Natural killer cell (primary cell): ENCODE data around the gene SLC10A3. TPM values are rescaled to one million over a fixed set of nuclear protein-coding genes. Genes with fewer than 3 reads are reported as not detected.

Source experiments
- ATAC-seq, 3 donors: fragments of 150-1000 bp in 2 of 3; fragments of 200-7000 bp in 1 of 3; cut with Tn5 transposase; 1 replicate in 1 of 3; 2 replicates in 2 of 3; pipeline ENCODE4 v1.10.0; 2021; ENCODE audit warnings: mild to moderate bottlenecking in 2 of 3, moderate library complexity in 2 of 3
- DNase-seq, 2 donors: peaks; one replicate each; pipeline versions ENCODE4 v3.0.0 to v3.0.0-alpha.2; 2013 to 2021; ENCODE audit warnings: mixed read lengths in 1 of 2
- H3K27ac ChIP-seq: one replicate; pipeline ENCODE4 v1.5.1; 2013; ENCODE audit warnings: mild to moderate bottlenecking, low read length
- H3K27me3 ChIP-seq: one replicate; pipeline ENCODE4 v1.6.1; 2013; ENCODE audit warnings: low read length; ENCODE audit not compliant: control insufficient read depth, insufficient read depth
- H3K36me3 ChIP-seq: one replicate; pipeline ENCODE4 v1.6.1; 2013; ENCODE audit warnings: low read length; ENCODE audit not compliant: control insufficient read depth, insufficient read depth
- H3K4me1 ChIP-seq: one replicate; pipeline ENCODE4 v1.6.1; 2013; ENCODE audit warnings: low read length; ENCODE audit not compliant: control insufficient read depth, insufficient read depth
- H3K4me3 ChIP-seq: one replicate; pipeline ENCODE4 v1.5.1; 2013; ENCODE audit warnings: low read length
- H3K9me3 ChIP-seq: one replicate; pipeline ENCODE4 v1.6.1; 2013; ENCODE audit warnings: low read length; ENCODE audit not compliant: control insufficient read depth, insufficient read depth
- H3K27ac Mint-ChIP-seq, 2 donors: one replicate each; pipeline ENCODE4 v1.8.0; 2022; ENCODE audit warnings: mild to moderate bottlenecking in 2 of 2, mixed read lengths in 2 of 2, moderate library complexity in 1 of 2
- H3K27me3 Mint-ChIP-seq, 2 donors: one replicate each; pipeline ENCODE4 v1.8.0; 2022; ENCODE audit warnings: low read depth in 2 of 2, mixed read lengths in 2 of 2
- H3K36me3 Mint-ChIP-seq: one replicate; pipeline ENCODE4 v1.8.0; 2022; ENCODE audit warnings: mixed read lengths
- H3K4me1 Mint-ChIP-seq, 2 donors: one replicate each; pipeline ENCODE4 v1.8.0; 2022; ENCODE audit warnings: mixed read lengths in 2 of 2
- H3K4me3 Mint-ChIP-seq: one replicate; pipeline ENCODE4 v1.8.0; 2022; ENCODE audit warnings: mild to moderate bottlenecking, moderate library complexity, mixed read lengths
- H3K9me3 Mint-ChIP-seq, 2 donors: one replicate each; pipeline ENCODE4 v1.8.0; 2022; ENCODE audit warnings: mixed read lengths in 2 of 2
- WGBS: methylation state at CpG from one replicate; pipeline ENCODE4 v1.1.7; 2013; ENCODE audit warnings: missing lambda C conversion rate; ENCODE audit not compliant: insufficient coverage; 5-methylcytosine and 5-hydroxymethylcytosine counted together
- intact Hi-C: fragments of 100-400 bp; cut with micrococcal nuclease; formaldehyde crosslinking; loops from one replicate; pipeline ENCODE4 v1.14.2; 2022
- total RNA-seq, 4 donors: library from RNA; stranded (reverse); fragments of 120-200 nt in 1 of 4; gene quantifications; one replicate each; pipeline versions ENCODE4 v1.2.3 to v1.2.4, GENCODE V29; 2013 to 2022
- TF ChIP-seq, protein P1 (sequence below): fragments of 200-600 bp; IDR thresholded peaks from one replicate; pipeline ENCODE4 v1.8.0; 2022; ENCODE audit warnings: antibody characterized with exemption

Gene SLC10A3
- total RNA-seq, 3 donors from 2014 or later (not counting 1 experiment from before 2014, with no cell fraction given): 26.5 to 42.1 (median 31.8) TPM

DNA sequence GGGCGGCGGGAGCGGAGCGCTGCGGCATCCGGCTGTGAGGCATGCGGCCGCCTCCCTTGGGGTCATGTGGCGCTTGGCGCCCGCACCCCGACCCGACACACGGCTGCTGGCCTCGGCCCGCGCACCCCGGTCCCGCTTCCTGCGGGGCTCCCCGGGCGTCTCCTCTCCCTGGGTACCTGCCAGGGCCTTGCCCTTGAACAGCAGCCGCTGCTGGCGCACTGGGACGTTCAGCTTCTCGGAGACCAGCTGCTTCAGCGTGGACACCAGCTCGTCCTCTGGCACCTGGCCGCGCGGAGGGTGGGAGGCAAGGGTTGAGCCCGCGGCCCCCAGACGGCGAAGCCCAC lies 4.4 kb downstream of the SLC10A3 start:
- Histone ChIP-seq H3K4me1 (peaks cover 54% of the 10 kb centered on the region), H3K4me3 (peak overlapping the region; percentile 49), H3K27me3 (no peaks in the 10 kb centered on the region), H3K27ac (no peak overlapping the region), H3K9me3 (no peaks in the 10 kb centered on the region), H3K36me3 (peaks cover 17% of the 10 kb centered on the region)
- no peaks in the 10 kb centered on the region for H3K27me3 Mint-ChIP-seq
- DNase-seq: peak; percentile 27 to 62
- intact Hi-C loops: no loop called here
- WGBS: 0% methylated on average over 35 of the region's 35 CpGs
- no peaks in the 10 kb centered on the region for H3K36me3 Mint-ChIP-seq
- ATAC-seq: peak in 2 of 3 donors; percentile 2 to 8
- H3K9me3 Mint-ChIP-seq: no peaks in the 10 kb centered on the region
- no peak overlapping the region for H3K4me3 Mint-ChIP-seq
- H3K27ac Mint-ChIP-seq: no peak overlapping the region
- H3K4me1 Mint-ChIP-seq: peaks cover 15 to 20% of the 10 kb centered on the region in 2 donors
- TF ChIP-seq, protein P1, sequence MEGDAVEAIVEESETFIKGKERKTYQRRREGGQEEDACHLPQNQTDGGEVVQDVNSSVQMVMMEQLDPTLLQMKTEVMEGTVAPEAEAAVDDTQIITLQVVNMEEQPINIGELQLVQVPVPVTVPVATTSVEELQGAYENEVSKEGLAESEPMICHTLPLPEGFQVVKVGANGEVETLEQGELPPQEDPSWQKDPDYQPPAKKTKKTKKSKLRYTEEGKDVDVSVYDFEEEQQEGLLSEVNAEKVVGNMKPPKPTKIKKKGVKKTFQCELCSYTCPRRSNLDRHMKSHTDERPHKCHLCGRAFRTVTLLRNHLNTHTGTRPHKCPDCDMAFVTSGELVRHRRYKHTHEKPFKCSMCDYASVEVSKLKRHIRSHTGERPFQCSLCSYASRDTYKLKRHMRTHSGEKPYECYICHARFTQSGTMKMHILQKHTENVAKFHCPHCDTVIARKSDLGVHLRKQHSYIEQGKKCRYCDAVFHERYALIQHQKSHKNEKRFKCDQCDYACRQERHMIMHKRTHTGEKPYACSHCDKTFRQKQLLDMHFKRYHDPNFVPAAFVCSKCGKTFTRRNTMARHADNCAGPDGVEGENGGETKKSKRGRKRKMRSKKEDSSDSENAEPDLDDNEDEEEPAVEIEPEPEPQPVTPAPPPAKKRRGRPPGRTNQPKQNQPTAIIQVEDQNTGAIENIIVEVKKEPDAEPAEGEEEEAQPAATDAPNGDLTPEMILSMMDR: no peak

DNA sequence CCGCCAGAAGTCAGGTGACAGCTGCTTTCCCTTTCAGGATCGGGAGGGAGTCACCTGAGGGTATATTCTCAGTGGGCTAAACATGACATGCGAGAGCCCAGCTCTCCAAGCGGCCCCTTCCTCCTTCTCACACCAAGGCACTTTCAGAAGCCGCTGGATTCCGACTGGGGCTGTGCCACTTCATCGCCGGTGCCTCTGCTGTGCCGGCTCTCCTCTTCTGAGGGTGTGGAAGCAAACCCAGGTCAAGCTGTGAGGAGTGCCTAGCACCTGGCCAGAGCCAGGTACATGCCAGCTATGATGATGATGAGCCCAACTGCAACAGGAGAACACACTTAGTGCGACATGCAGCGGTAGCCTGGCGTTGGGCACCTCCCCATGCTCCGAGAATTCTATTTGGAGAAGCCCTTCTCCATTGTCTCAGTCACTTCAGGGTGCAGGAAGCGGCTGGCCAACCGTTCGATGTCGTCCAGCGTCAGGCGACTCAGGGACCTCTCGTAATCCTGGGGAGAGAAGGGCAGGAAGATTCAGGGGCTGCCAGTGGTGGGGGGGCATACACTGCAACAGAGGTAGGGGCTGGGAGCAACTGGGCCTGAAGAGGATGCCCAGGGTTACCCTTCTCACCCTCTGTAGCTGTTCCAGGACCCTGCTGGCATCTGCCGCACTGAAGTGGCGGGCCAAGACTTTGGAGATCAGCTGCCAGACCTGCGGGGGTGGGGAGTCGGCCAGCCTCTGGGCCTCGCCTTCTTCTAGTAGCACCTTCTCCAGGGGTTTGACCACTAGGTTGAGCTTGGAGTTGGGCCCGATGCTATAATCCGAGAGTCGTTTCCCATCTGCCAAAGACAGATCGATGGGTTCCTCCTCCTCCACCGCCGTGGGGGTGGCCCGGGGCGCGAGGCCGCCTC lies 5.0 kb downstream of the SLC10A3 start:
- H3K9me3 Mint-ChIP-seq: no peaks in the 10 kb centered on the region
- no peaks in the 10 kb centered on the region for H3K27me3 ChIP-seq
- 55% methylated on average over 35 of the region's 35 CpGs for WGBS
- H3K36me3 Mint-ChIP-seq: no peaks in the 10 kb centered on the region
- peaks cover 53% of the 10 kb centered on the region for H3K4me1 ChIP-seq
- H3K9me3 ChIP-seq: no peaks in the 10 kb centered on the region
- peak overlapping the region; percentile 68 for H3K4me3 Mint-ChIP-seq
- no peak overlapping the region for H3K27ac Mint-ChIP-seq
- peak overlapping the region; percentile 27 for H3K4me3 ChIP-seq
- TF ChIP-seq, protein P1: no peak
- H3K36me3 ChIP-seq: peaks cover 17% of the 10 kb centered on the region
- peaks cover 15 to 20% of the 10 kb centered on the region in 2 donors for H3K4me1 Mint-ChIP-seq
- ATAC-seq (no peak), DNase-seq (no peak)
- H3K27me3 Mint-ChIP-seq: no peaks in the 10 kb centered on the region
- intact Hi-C loops: no loop called here
- peak overlapping the region; percentile 60 for H3K27ac ChIP-seq

DNA sequence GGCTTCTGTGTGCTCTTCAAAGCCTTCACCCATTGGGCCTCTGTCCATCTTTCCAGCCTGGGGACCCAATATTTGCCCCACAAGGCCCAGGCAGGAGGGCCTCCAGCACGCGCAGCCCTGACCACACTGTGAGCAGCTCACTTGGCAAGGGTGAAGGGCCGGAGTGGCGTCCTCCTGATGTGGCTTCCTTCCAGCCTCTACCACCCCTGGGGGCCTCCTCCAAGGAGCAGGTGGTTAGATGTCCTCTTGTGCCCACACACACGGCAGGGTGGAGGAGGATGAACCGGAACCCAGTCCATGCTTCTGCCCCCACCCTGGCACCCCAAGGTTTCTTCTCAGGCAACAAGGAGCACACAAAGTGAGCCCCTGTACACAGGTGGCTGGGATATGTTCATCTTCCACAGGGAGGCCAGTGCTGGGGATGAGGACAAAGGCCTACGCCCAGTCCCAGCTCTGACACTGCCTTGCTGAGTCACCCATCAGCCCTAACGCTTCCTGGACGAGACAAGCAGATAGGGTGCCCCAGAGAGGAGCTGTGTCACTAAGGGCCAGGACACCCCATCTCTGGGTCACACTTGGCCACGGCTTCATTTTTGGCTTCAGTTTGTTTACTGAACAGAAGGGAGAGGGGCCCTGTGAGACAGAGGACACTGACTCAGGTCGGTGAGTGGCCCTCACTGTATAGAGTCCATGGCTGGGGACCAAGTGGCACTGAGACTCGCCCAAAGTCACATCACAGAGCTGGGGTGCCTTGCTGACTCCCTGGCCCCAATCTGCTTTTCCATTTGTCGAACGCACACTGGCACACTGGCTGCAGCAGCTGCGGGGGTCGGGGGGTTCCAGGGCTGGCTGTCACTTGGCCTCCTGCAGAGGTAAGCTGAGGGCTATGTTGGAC lies 5.9 kb downstream of the SLC10A3 start:
- peaks cover 50% of the 10 kb centered on the region for H3K4me1 ChIP-seq
- no peaks in the 10 kb centered on the region for H3K27me3 ChIP-seq
- peaks cover 10 to 16% of the 10 kb centered on the region in 2 donors for H3K4me1 Mint-ChIP-seq
- H3K27ac Mint-ChIP-seq: no peak overlapping the region
- no peaks in the 10 kb centered on the region for H3K36me3 Mint-ChIP-seq
- H3K27ac ChIP-seq: no peak overlapping the region
- intact Hi-C loops: no loop called here
- TF ChIP-seq, protein P1: no peak
- no peaks in the 10 kb centered on the region for H3K27me3 Mint-ChIP-seq
- no peak overlapping the region for H3K4me3 Mint-ChIP-seq
- H3K9me3 ChIP-seq: no peaks in the 10 kb centered on the region
- no peak overlapping the region for H3K4me3 ChIP-seq
- no peak for DNase-seq
- H3K9me3 Mint-ChIP-seq: no peaks in the 10 kb centered on the region
- WGBS: 86% methylated on average over 16 of the region's 16 CpGs
- H3K36me3 ChIP-seq: peaks cover 17% of the 10 kb centered on the region
- ATAC-seq: no peak
